Motor neuron (in vitro differentiated cells): ENCODE measurements around the gene TMEM91. TPM values are rescaled to one million over a fixed set of nuclear protein-coding genes. Genes with fewer than 3 reads are reported as not detected.
"Not testable (repeated sequence)": the region's sequence is repeated elsewhere in the genome, so short reads cannot be mapped to it uniquely, and the experiment has no call there.

ENCODE experiments used
- ATAC-seq, 8 experiments: fragments of 200-7000 bp; cut with Tn5 transposase; replicated peaks in 6 of 8; 2 replicates each; pipeline ENCODE4 v1.8.0; 2021; ENCODE audit warnings: mild to moderate bottlenecking in 8 of 8, moderate library complexity in 8 of 8
- H3K27ac ChIP-seq, 2 donors: fragments of 250-450 bp; sonication (Bioruptor Pico); 2 replicates each; pipeline ENCODE4 v1.9.0; 2021; ENCODE audit warnings: antibody characterized with exemption in 2 of 2, mild to moderate bottlenecking in 2 of 2, moderate library complexity in 1 of 2
- H3K4me1 ChIP-seq, 2 donors: fragments of 250-450 bp; sonication (Bioruptor Pico); replicated peaks in 1 of 2; 2 replicates each; pipeline ENCODE4 v1.6.1; 2021; ENCODE audit warnings: antibody characterized with exemption in 2 of 2, mild to moderate bottlenecking in 2 of 2, moderate library complexity in 1 of 2
- H3K4me3 ChIP-seq, 5 donors: fragments of 250-450 bp; sonication (Bioruptor Pico); 2 replicates each; pipeline ENCODE4 v1.9.0; 2021; ENCODE audit warnings: antibody characterized with exemption in 5 of 5, mild to moderate bottlenecking in 5 of 5, moderate library complexity in 4 of 5
- WGBS, 10 experiments: fragments of 450-650 bp; shearing (Covaris generic); methylation state at CpG; one replicate each; pipeline ENCODE4 v1.0.0; 2022; 5-methylcytosine and 5-hydroxymethylcytosine counted together
- in situ Hi-C, 9 experiments: fragments of 400-800 bp; cut with MboI; loops; one replicate each; pipeline ENCODE4 v1.15.0; 2021; ENCODE audit warnings: low sequenced_read_pairs in 9 of 9, low pct_unique_long_range_greater_than_20kb in 2 of 9; ENCODE audit not compliant: unreplicated experiment in 9 of 9
- total RNA-seq, 8 experiments: library from RNA; unstranded; fragments of 300-600 nt; gene quantifications; 2 replicates each; pipeline versions ENCODE4 v1.2.3 to v1.2.4, GENCODE V29; 2022

TMEM91 gene
- total RNA-seq, 8 experiments from 2014 or later = 4.8 to 17.6 (median 6.4) TPM

DNA sequence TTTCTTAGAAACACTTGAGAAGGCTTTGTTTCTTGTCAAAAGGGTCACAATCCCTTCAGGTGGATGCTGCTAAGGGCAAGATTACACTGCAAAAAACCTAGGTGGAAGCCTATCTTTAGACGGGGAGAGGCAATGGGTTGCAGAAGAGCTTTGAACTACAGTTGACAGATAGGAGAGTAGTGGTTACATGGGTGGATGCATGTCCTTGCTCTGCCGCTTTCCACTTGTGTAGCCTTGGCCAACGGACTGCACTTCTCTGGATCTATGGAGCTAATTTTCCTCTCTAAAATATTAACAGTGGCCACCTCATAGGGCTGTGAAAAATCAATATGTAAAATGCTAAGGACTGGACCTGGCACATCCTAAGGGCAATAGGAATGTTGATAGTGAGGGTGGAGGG lies 22.3 kb downstream of the TMEM91 start:
- in situ Hi-C loops = no loop called here
- no peak for ATAC-seq
- Histone ChIP-seq H3K4me1 (peaks cover 11 to 13% of the 10 kb centered on the region in 2 donors), H3K4me3 (peak overlapping the region; percentile 66 to 99 (median 87)), H3K27ac (peak overlapping the region in 1 of 2 donors; percentile 100)
- 8 to 83% (median 36%) methylated on average over 1 to 3 of the region's 3 CpGs; no CpG with 5 or more reads in 2 of the 10 experiments for WGBS, 10 experiments

DNA sequence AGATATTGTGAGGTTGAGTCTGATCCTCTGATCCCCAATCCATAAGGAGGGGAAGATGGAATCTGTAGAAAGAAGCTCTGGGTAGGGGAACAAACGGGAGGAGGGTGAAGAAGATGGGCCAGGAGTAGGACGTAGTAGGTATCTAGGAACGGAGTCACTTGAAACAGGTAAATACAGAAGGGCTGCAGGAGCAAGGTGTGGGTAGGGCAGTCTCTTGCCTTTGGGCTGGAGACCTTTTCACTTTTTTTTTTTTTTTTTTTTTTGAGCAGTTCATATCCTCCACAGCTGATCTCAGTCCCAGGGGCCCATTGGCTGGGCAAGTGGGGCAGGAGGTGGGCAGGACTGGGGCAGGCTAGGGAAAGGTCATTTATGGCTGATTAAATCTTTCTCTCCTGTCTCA lies 22.8 kb downstream of the TMEM91 start:
- H3K4me1 ChIP-seq = peaks cover 11 to 13% of the 10 kb centered on the region in 2 donors
- WGBS, 10 experiments = 40 to 78% (median 67%) methylated on average over 1 to 3 of the region's 3 CpGs; no CpG with 5 or more reads in 4 of the 10 experiments
- no peak for ATAC-seq
- H3K27ac ChIP-seq = no peak overlapping the region
- peak overlapping the region in 1 of 5 donors; percentile 97 for H3K4me3 ChIP-seq
- in situ Hi-C loops = no loop called here

DNA sequence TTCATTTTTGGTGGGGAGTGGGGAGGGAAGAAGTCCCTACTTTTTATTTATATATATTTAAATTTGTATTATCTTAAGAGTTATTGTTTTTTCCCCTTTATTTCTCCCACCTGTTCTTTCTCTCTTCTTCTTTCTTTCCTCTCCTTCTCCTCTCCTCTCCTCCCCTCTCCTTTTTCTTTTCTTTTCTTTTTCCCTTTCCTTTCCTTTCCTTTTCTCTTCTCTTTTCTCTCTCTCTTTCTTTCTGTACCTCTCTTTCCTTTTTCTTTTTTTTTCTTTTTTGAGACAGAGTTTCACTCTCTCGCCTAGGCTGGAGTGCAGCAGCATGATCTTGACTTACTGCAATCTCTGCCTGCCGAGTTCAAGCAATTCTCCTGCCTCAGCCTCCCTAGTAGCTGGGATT lies 23.2 kb downstream of the TMEM91 start:
- WGBS, 10 experiments = 57 to 100% (median 85%) methylated on average over 2 of the region's 2 CpGs; no CpG with 5 or more reads in 1 of the 10 experiments
- no peak overlapping the region for H3K27ac ChIP-seq
- peaks cover 11 to 13% of the 10 kb centered on the region in 2 donors for H3K4me1 ChIP-seq
- in situ Hi-C loops = no loop called here
- no peak for ATAC-seq
- no peak overlapping the region for H3K4me3 ChIP-seq

DNA sequence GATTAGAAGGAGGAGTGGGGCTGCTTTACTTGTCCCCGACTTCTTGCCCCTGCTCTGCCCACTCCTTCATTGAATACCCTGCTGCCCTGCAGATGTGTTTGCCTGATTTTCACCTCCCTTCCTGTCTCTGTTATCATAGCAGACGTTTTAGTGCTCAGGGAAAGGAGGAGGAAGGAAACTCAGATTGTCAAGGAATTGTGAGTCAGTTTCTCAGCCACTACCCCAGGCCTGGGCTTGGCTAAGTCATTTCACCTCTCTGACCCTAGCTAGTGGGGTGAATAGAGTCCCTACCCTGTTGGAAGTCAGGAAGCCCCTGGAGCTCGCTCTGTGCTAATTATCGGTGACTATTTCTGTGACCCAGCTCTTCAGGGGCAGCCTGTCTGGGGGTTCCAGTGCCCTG lies 25.1 kb downstream of the TMEM91 start:
- WGBS, 10 experiments = 0 to 100% (median 17%) methylated on average over 1 to 2 of the region's 4 CpGs; no CpG with 5 or more reads in 4 of the 10 experiments

DNA sequence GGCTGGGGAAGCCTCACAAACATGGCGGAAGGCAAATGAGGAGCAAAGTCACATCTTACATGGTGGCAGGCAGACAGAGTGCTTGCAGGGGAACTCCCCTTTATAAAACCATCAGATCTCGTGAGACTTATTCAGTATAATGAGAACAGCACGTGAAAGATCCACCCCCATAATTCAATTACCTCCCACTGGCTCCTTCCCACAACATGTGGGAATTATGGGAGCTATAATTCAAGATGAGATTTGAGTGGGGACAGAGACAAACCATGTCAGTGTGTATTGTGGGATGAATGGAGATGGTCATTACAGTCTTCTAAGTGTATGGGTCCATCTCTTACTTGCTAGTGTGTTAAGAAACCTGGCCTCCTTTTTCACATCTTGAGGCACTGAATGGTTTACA lies 25.7 kb downstream of the TMEM91 start:
- in situ Hi-C loops = no loop called here
- H3K4me1 ChIP-seq = peaks cover 6 to 8% of the 10 kb centered on the region in 2 donors
- ATAC-seq = no peak
- H3K4me3 ChIP-seq = no peak overlapping the region
- WGBS, 10 experiments = 0 to 100% (median 83%) methylated on average over 1 to 3 of the region's 3 CpGs; no CpG with 5 or more reads in 3 of the 10 experiments
- H3K27ac ChIP-seq = no peak overlapping the region

More for the DNA sequence above, 25.1 kb downstream of the TMEM91 start:
- no peak for ATAC-seq
- Histone ChIP-seq H3K4me3 (no peak overlapping the region), H3K4me1 (peaks cover 6 to 8% of the 10 kb centered on the region in 2 donors), H3K27ac (no peak overlapping the region)
- in situ Hi-C loops = no loop called here

DNA sequence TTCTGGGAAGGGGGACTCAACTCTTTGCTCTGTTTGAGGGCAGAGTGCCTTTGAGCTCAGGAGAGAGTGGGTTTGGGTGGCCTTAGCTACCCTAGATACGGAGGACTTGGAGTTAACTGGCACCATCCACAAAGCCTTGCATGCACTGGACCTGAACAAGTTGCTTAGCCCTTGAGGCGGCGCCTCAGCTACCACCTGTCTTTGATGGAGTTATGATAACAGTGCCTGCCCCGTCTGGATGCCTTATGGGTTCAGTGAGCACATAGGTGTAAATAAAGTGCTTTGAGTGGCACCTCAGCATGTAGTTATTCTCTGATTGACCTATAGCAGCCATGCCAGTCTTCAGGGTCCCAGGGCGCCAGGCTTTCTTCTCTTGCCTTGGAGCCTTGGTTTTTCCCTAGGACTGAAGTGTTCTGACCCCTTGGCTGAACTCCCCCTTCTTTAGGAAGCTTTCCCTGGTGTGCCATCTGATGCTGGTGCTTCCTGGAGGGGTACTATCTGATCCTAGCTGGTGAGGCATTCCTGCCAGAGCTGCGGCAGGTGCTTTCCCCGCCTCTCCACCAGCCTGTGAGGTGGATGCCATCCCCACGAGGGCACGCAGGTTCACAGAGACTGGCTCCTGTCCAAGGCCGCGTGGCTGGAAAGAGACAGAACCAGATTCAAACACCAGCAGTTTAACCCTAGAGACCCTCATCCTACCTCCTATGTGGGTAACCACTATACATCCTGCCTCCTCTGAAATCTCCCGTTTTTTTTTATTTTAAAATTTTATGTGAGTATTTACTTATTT lies 27.0 kb downstream of the TMEM91 start:
- peaks cover 6 to 8% of the 10 kb centered on the region in 2 donors for H3K4me1 ChIP-seq
- WGBS, 10 experiments = 61 to 100% (median 84%) methylated on average over 1 to 5 of the region's 12 CpGs; no CpG with 5 or more reads in 2 of the 10 experiments
- in situ Hi-C loops = no loop called here
- no peak for ATAC-seq
- no peak overlapping the region for H3K27ac ChIP-seq
- no peak overlapping the region for H3K4me3 ChIP-seq

DNA sequence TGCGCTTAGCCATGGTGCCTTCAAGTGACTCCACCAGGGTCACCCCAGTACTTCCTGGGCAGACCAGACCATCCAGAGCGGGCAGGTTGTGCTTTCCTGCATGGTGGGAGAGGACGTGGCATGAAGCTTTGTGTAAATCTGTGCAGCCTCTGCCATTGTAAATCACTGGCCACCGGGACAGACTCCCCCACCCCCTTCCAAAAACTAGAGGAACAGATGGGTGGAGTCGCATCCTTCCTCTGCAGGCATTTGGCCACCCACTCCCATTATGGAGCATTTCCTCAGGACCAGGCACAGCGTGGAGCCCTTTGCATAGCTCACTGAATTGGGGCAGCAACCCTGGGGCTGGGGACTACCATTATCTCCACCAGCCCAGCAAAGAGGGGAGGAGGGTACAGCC lies 29.4 kb downstream of the TMEM91 start:
- WGBS, 10 experiments = 60 to 94% (median 80%) methylated on average over 1 to 3 of the region's 6 CpGs; no CpG with 5 or more reads in 4 of the 10 experiments
- Histone ChIP-seq H3K27ac (no peak overlapping the region), H3K4me1 (no peaks in the 10 kb centered on the region), H3K4me3 (no peak overlapping the region)
- in situ Hi-C loops = no loop called here
- no peak for ATAC-seq

DNA sequence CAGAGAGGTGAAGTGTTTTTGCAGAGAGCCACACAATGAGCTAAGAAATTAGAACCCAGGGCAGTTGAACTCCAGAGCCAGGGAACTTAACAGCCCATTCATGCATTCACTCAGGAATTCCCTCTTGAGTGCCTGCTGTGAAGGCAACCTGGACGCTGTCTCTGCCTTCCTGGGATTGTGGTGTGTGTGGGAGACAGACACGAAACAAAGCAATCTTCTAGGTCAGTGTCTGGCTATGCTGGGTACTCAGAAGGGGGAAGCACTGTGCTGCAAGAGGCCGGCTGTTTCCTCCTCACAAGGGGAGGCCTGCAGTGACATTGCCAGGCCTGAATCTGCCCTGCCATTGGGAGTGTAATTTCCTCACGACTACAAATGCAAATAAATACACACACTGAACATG lies 30.9 kb downstream of the TMEM91 start:
- Histone ChIP-seq H3K4me1 (no peaks in the 10 kb centered on the region), H3K27ac (no peak overlapping the region), H3K4me3 (no peak overlapping the region)
- 20 to 82% (median 27%) methylated on average over 1 to 3 of the region's 4 CpGs; no CpG with 5 or more reads in 3 of the 10 experiments for WGBS, 10 experiments
- in situ Hi-C loops = no loop called here
- peak in 3 of 8 experiments; percentile 19 to 56 (median 31) for ATAC-seq

DNA sequence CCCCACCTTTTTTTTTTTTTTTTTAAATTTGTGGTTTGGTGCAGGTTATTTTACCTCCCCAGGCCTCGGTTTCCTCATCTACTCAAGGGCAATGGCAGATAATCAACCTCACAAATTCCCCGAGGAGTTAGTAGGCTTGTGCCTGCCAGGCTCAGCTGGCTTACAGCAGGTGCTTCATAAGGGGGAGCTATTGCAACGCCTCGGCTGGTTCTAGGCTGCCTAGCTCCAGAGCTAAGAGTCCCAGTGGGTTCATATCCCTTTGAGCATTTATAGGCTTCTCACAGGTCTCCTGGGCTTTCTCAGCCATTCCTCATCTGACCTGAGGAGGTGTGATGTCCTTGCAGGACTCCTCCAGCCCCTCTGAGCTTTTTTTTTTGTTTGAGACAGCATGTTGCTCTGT lies 31.9 kb downstream of the TMEM91 start:
- H3K27ac ChIP-seq = no peak overlapping the region
- ATAC-seq = no peak
- no peaks in the 10 kb centered on the region for H3K4me1 ChIP-seq
- WGBS, 10 experiments = 57 to 81% (median 65%) methylated on average over 2 to 4 of the region's 4 CpGs; no CpG with 5 or more reads in 5 of the 10 experiments
- H3K4me3 ChIP-seq = no peak overlapping the region
- in situ Hi-C loops = no loop called here

DNA sequence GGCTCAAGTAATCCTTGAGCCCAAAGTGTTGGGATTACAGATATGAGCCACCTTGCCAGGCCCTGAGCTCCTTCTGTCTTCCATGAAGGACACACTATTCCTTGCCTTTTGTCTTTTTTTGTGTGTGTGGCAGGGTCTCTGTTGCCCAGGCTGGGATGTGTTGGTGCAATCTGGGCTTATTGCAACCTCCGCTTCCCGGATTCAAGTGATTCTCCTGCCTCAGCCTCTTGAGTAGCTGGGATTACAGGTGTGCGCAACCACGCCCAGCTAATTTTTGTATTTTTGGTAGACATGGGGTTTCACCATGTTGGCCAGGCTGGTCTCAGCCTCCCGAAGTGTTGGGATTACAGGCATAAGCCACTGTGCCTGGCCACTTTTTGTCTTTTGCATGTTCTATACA lies 32.5 kb downstream of the TMEM91 start:
- peak in 1 of 8 experiments; percentile 9 for ATAC-seq
- in situ Hi-C loops, H3K4me3 ChIP-seq, H3K4me1 ChIP-seq, H3K27ac ChIP-seq: not testable (repeated sequence)
- WGBS, 10 experiments = 78 to 100% (median 83%) methylated on average over 1 to 4 of the region's 5 CpGs; no CpG with 5 or more reads in 3 of the 10 experiments

DNA sequence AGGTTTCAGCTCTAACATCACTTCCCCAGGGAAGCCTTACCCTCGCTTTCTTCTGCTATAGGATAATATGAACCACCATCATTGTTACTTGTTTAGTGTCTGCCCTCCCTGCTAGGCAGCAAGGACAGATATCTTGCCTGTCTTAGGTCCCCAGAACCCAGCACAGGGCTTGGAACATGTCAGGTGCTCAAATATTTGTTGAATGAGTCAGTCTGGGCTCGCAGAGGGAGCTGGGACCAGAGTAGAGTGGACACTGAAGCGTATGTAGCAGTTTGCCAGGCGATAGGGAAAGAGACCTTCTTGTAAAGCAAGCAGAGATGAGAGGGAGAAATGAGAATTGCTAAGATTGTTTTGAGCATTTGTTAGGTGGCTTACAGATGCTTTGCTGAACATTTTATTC lies 33.0 kb downstream of the TMEM91 start:
- in situ Hi-C loops = no loop called here
- H3K27ac ChIP-seq = no peak overlapping the region
- no peak overlapping the region for H3K4me3 ChIP-seq
- peak; percentile 9 to 98 (median 84) for ATAC-seq
- H3K4me1 ChIP-seq = no peaks in the 10 kb centered on the region
- 33 to 86% (median 68%) methylated on average over 1 to 4 of the region's 4 CpGs; no CpG with 5 or more reads in 1 of the 10 experiments for WGBS, 10 experiments

DNA sequence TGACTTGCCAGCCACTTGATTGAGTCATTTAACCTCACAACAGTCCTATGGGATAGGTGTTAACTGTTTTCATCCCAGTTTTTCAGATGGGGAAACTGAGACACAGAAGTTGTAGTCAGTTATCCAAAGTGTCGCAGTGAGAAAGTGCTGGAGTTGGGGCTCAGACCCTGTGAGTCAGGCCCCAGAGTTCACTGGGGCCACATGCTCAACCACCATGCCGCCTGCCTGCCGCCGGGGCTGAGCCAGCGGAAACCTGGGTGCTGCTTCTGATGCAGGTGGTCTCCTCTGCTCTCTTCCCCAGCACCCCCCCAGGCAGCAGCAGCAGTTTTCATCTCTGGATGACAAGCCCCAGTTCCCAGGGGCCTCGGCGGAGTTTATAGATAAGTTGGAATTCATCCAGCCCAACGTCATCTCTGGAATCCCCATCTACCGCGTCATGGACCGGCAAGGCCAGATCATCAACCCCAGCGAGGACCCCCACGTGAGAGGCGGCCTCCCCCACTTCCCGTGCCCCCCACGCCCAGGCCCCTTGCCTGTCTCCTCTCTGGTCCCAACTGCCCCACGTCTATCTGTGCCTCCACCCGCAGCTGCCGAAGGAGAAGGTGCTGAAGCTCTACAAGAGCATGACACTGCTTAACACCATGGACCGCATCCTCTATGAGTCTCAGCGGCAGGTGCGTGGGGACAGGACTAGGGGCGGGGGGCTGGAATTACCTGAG lies 34.2 kb downstream of the TMEM91 start:
- no peak for ATAC-seq
- Histone ChIP-seq H3K4me3 (no peak overlapping the region), H3K27ac (no peak overlapping the region), H3K4me1 (no peaks in the 10 kb centered on the region)
- in situ Hi-C loops = no loop called here
- WGBS, 10 experiments = 82 to 100% (median 97%) methylated on average over 1 to 3 of the region's 23 CpGs; no CpG with 5 or more reads in 6 of the 10 experiments
